ENCODE data around the gene ENOX1.

GRCh38 chr13:43640476-43640875 lies 146.3 kb downstream of the ENOX1 start:
- TF ChIP-seq EZH2 (IDR thresholded peaks at IDR 0.05) (no peak), POLR2AphosphoS5 (IDR thresholded peaks at IDR 0.05; ENCODE audit: borderline replicate concordance, low read depth, low read length) (no peak)

Measured in SK-N-MC (cell line).